HG03064 (cell line): ENCODE results near the gene LAMTOR4.
"Not testable (repeated sequence)": the region's sequence is repeated elsewhere in the genome, so short reads cannot be mapped to it uniquely, and the experiment has no call there.

Experiments
- ATAC-seq: cut with Tn5 transposase; IDR thresholded peaks from one replicate; pipeline ENCODE4 v1.9.1; 2021; ENCODE audit warnings: low read depth; ENCODE audit not compliant: unreplicated experiment

Gene LAMTOR4

DNA sequence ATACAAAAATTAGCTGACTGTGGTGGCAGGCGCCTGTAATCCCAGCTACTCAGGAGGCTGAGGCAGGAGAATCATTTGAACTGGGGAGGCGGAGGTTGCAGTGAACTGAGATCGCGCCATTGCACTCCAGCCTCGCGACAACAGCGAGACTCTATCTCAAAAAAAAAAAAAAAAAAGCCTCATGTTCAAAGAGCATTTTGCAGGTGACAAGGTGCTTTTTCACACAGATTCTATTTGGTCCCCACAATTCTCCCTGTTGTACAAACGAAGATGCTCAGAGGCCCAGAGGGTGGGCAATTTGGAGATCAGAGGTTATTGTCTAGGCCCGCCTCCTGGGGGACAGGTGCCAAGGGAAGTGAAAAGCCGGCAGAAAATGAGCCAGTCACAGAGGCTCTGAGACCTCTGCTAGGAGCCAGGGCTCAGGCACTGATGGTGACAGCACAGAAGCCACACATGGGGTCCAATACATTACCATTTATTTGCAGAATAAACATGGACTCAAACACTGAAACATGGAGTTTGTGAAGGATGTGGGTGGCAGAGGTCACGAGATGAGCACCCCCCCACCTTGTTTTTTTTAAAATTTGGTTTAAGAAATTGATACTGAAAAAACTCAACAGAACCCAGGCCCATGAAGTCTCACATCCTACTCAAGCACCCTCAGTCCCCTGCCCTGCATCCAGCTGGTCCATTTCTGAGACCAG is 20.6 kb downstream of the LAMTOR4 start:
- no peak for ATAC-seq

DNA sequence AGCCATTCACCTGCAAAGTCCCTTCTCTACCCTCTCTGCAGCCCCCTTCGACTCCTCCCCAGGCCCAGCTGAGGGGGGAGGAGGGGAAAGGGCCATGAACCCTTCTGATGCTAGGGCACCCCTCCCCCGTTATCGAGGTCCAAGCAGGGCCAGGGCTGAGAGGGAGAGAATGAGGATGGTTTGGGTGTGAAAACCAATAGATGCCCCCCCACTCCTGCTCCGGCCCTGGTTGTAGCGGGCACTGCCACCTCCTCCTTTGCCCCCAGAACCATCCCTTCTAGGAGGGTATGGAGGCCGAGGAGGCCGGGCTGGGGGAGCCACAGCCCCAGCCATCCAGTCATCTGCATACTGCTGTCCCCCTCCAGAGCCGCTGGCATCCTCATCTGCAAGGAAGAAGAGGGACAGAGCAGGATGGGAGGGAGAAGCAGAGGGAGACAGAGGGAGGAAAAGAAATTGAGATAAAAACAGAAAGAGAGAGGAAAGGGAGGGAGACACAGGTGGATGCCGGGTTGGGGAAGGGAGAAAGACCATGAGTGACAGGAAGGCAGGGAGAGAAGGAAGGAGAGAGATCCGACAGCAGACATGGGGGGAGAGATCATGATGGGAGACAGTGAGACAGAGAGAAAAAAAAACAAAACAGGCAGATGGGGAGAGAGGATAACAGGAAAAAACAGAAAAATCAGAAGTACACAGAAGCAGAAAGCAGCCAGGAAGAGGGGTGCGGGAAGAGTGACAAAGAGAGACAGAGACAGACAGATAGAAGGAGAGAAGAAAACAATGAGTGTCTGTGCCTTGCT is 21.6 kb downstream of the LAMTOR4 start:
- no peak for ATAC-seq

DNA sequence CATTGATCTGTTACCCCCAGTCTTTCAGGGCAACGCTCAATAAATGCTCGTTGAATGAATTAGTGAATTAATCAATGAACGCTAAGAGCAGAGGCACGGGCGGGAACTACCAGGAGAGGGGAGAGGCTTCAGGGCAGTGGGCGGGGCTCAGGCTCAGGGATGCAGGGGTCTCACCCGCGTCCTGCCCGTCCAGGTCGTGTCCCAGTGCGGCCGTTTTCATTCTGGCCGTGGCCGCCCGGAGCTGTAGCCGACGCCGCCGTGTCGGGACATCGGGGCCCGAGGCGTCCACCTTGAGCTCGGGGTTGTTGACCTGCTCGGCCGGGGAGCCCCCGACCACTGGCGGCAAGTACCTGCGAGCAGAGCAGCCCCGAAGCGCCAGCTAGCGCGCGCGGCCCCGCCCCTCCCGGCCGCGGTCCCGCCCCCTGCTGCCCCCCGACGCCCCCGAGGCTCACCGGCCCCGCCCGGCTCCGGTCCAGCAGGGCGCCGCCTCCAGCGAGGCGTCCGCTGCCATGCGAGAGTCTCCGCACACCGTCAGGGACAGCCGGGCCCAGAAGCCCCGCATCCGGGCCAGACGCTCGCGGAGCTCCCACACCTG is 22.5 kb downstream of the LAMTOR4 start:
- ATAC-seq, result no peak

DNA sequence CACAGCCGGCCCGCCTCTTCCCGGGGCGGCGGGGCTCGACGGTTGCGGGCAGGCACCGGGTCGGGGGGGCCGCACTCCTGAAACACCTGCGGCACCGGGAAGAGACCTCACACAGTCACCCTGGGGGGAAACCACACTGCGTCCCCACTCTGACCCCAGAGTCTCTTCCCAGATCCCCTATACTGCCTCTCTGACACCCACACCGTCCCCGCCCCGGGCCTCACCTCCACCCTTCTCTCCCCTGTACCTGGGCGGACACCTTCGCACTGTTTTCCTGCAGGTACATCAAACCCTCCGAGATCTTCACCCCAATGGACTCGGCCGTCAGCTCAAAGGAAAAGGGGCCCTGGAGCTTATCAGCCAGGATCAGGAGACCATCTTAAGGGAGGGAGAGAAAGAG is 23.1 kb downstream of the LAMTOR4 start:
- no peak for ATAC-seq

DNA sequence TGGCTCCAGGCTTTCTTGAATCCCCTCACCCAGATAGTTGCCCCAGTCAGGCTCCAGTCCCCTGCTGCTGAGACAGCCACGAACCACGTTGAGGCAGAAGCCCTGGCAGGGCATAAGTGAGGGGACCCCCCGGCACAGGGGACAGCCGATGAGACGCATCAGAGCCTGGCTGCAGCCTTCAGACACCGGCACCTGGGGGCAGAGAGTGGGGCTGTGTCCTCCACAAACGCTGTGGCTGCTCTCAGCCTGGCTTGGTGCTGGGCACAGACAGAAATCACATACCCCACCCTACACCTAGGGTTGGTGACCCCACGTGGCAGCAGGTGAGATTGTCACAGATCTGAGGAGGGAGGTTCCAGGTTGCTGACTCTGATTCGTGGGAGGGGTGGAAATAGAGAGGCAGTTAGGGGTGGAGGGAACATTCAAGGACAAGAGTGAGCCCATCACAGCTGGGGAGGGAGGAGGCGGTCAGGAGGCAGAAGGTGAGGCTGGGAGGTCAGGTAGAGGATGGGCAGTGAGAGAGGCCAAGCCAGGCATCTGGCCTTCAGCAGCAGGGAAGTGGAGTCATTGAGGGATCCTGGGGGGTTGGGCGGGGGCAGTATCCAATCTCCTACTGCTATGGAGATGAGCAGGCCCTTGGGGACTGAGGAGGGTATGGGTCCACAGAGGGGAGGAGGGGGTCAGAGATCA is 25.2 kb downstream of the LAMTOR4 start:
- ATAC-seq, result no peak

DNA sequence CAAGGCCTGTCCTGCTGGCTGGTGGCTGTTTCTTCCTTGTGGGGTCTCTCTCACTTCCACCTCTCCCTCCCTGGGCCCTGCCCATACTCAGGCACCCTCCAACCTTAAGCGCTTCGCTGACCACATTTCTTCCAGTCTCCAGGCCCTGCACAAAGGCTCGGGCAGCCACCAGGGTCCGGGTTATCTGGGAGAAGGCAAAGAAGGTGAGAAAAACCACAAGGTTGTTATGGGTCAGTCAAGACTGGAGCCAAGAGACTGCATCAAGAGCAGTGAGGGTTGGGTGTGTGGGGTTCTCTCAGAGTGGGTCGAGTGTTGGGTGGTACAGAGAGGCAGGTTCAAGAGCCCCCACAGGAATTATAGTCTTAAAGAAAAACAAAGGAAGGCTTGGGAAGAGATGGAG is 25.9 kb downstream of the LAMTOR4 start:
- ATAC-seq, result no peak

DNA sequence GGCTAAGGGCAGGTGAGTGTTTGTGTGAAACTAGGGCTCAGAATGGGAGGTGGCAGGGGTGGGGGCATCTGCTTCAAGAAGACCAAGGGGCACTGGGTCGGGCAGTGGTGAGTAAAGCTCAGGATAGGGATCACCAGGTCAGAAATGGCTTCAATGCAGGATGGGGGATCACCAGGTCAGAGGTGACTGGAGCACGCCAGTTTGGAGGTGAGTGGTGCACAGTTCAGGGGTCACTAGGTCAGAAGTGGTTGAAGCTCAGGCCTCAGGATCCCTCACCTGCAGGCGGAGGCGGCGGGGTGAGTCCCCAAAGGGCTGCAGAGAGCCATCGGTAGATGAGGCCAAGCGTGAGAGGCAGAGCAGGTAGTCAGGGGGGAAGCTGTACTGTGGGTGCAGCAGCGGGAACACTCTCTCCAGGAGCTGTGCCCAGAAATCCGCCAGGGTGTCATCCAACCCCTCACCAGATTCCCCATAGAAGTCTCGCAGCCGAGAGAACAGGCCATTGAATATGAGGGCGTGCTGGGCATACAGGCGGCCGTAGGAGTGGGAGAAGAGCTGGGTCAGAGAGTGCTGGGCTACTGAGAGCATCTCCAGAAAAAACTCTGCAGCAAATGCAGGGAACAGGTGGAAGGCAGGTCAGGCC is 26.7 kb downstream of the LAMTOR4 start:
- ATAC-seq, result no peak

DNA sequence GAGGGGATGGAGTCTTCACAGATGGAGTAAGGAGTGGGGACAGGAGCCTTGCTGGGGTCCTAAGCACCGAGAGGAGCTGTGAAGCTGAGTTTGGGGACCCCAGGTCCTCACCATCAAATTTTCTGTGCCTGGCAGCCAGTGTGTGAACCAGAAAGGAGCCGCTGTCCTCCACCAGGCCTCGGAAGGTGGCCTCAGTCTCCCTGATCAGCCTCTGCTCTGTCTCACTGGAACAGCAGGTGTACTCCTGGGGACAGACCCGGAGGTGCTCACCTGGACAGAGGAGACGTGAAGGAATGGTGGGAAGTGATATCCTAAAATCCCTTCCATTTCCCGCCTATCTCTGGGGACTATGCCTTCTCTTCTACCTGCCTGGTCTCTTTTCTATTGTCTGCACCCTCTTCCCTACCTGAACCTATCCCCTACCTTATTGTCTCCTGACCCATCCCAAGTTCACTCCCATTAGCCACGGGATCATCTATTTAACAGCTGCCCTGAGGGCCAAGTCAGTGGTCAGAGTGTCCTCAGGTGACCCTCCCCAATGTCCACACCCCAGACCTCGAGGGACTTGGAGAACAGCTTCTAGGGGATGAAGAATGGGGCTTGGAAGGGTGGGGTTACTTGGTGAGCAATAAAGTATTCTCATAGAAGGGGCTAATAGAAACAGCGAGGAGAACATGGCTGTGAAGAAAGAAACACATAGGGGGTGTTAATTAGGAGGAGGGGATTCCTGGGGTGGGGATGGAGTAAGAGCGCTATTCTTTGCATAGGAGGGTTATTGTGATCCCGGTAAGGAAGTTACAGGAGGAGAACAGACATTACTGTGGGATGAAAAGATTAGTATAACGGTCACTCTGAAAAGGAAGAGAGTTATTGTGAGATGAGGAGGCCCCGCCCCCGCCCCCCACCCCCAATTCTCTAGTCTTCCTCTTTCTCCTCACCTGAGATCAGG is 27.7 kb downstream of the LAMTOR4 start:
- ATAC-seq, result no peak

DNA sequence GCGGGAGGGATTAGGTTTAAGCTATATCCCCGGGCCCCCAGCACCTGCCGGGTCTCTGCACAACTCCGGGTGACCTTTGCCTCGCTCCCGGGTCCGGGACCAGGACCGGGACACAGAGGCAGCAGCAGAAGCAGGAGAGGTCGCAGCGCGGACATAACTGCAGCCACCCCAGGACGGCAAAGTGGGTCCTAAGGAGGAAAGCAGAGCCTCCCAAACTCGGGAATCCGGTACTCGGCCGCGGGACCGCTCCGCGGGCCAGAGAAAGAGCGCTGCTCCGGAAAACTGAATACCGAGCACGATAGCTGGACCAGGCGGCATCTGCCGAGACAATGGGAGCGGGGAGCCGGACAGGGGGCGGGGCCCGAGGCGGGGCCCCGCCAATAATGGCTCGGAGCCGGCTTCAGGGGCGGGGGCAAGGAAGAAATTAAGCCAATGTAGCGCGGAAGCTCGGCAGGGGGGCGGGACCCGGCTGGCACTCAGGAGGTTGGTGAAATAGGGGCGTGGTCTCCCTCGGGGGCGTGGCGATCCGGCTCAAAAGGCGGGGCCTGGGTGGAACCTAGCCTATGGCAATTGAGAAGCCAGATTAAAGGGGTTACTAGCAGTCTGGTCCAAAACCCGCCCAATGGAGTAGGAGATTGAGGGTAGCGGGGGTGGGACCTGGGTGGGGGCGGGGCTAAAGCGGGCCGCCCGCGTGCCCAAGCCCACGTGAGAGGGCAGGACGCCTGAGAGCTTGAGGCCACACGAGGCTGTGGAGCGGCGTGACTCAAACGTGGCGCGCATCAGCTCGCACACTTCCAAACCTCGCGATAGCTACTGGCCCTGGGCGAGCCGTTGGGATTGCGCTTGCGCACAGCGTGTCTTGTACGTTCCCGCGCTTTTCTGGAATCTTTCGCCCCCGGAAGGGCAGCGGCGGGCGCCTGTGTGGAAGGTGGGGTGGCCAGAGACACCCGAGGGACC is 28.6 kb downstream of the LAMTOR4 start, which contains the start of the genes GPC2 and STAG3:
Gene GPC2, minus strand, starts transcription at position 337 of the 957 bp plus-strand sequence. Its CDS starts 182 bp downstream, at position 155.
Gene STAG3, plus strand, starts transcription at position 874 of the 957 bp plus-strand sequence. CDS start 2,639 bp downstream, outside the sequence.
- ATAC-seq, result peak; percentile 82

DNA sequence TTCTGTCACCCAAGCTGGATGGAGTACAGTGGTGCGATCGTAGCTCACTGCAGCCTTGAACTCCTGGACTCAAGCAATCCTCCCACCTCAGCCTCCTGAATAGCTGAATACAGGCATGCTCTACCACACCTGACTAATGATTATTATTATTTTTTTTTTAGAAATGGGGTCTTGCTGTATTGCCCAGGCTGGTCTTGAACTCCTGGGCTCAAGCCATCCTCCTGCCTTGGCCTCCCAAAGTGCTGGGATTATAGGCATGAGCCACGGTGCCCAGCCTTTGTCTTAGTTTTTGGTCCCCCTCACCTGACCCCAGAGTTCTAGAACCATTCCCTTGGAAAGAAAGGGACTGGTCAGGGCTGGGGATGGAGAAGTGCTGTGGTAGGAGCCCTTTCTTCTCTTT is 31.4 kb downstream of the LAMTOR4 start:
- ATAC-seq, result not testable (repeated sequence)

DNA sequence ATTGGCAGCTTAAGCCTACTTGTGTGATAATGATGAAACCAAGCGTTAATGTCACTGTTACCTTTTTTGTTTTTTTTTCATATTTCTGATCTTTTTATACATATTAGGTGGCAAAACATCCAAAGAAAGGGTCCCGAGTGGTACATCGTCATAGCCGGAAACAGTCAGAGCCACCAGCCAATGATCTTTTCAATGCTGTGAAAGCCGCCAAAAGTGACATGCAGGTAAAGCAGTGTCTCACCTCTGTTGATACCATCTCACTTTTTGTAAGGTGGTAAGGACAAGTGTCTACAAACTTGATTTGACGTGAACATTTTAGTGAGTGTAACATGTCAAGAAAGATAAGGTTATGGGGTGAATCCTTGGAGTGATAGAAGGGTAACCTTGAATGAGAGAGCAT is 33.9 kb downstream of the LAMTOR4 start:
- ATAC-seq, result not testable (repeated sequence)

DNA sequence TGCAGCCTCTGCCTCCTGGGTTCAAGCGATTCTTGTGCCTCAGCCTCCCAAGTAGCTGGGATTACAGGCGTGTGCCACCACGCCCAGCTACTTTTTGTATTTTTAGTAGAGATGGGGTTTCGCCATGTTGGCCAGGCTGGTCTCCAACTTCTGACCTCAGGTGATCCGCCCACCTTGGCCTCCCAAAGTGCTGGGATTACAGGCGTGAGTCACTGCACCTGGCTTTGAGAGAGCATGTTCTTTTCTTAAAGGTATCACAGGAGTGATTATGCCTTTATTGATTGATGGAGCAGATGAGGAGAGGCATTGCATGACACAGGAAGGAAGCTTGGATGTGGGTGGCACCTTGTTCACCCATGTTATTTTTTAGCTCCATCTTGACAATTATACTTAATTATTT is 34.4 kb downstream of the LAMTOR4 start:
- not testable (repeated sequence) for ATAC-seq

DNA sequence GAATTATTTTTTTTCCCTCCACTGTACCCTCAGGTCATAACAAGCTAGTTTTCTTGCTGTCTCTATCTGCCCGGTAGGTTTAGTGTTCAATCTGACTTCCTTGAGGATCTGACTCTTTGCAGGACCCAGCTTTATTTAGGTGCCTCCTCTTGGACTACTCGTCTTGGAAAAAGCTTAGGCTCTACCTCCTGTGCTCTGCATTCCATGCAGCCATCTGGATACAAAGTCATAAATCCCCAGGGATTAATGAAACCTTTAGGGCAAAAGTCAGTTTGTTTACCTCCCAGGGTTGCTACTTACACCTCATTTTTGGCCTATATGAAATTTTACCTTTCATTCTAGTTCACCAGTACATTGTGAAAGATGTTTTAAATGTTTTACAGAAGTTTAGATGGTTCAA is 37.0 kb downstream of the LAMTOR4 start:
- no peak for ATAC-seq

DNA sequence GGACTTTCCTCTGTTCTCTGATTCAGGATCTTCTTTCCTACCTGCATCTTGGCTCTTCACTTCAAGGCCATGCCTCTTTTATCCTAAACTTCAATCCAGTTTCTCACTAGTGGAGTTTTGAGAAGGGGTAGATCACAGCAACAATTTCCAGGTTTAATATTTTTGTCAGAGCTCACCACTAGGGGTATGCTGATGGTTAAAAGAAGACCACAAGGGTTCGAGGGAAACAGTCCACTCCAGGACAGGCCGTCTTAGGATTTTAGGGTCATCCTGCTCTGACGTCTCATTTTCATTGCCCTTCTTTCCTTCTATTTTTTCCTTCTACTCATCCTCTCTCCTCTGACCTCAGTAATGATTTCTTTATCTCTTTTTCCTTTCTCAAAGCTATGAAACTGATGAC is 40.3 kb downstream of the LAMTOR4 start:
- no peak for ATAC-seq

DNA sequence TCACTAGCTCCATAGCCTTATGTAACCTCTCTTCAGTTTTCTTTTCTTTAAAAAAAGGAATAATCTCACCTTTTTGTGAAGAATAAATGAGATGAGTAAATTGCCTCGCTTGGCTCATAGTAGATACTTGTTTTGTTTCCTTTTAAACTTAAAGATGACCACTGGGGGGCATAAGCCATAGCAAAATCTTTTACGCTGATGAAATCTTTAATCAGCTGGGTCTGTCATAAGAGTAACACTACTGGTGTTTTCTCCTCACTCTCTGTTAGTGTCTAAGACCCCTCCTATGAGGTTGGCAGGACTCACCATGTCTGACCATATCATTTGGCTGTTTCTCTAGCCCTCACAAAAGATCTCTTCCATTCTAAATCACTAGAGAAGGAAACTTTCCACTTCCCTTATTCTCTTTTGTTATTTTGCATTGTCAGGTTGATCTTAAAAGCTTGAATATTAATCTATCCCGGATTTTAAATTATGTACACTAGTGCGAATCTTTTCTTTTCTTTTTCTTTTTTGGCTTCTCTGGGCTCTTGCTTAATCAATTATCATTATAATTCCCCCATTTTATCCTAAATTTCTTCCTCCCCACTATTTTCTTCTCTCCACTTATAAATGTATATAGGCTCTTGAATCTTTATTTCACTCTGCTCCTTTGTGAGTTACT is 41.5 kb downstream of the LAMTOR4 start:
- no peak for ATAC-seq

DNA sequence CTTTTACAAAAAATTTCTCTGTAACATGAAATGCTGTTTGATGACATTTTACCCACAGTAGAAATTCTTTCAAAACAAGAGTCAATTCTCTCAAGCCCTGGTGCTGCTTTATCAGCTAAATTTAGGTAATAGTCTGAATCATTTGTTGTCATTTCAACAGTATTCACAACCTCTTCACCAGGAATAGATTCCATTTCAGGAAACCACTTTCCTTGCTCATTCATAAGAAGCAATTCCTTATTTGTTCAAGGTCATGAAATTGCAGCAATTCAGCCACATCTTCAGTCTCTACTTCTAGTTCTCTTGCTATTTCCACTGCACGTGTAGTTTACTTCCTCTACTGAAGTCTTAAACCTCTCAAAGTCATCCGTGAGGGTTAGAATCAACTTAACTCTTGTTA is 43.1 kb downstream of the LAMTOR4 start:
- ATAC-seq, result no peak

DNA sequence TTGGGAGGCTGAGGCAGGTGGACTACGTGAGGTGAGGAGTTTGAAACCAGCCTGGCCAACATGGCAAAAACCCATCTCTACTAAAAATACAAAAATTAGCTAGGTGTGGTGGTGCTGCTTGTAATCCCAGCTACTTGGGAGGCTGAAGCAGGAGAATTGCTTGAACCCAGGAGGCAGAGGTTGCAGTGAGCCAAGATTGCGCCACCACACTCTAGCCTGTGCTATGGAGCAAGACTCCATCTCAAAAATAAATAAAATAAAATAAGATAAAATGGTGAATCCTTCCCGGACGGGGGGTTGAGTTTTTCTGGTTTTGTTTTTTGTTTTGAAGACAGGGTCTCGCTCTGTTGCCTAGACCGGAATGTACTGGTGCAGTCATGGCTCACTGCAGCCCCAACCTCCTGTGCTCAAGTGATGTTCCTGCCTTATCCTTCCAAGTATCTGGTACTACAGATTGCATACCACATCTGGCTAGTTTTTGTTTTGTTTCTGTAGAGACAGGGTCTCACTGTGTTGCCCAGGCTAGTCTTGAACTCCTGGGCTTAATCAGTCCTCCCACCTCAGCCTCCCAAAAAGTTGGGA is 43.7 kb downstream of the LAMTOR4 start:
- ATAC-seq, result not testable (repeated sequence)
